Stimulated activated naive CD8-positive, alpha-beta T cell treated with anti-CD3 and anti-CD28 coated beads, Interleukin-15, amount 100 ng/mL, for 72 hours (primary cell): Measurements from ENCODE around the gene B3GAT3.
"Not testable (repeated sequence)": the region's sequence is repeated elsewhere in the genome, so short reads cannot be mapped to it uniquely, and the experiment has no call there.

Source experiments
- ATAC-seq: fragments of 150-1000 bp; cut with Tn5 transposase; 2 replicates; pipeline ENCODE4 v1.10.0; 2021; ENCODE audit warnings: mild to moderate bottlenecking, moderate library complexity
- DNase-seq, 2 donors: peaks; one replicate each; pipeline ENCODE4 v3.0.0; 2021 to 2022
- H3K27ac Mint-ChIP-seq, 2 donors: one replicate each; pipeline ENCODE4 v1.8.0; 2022; ENCODE audit warnings: mild to moderate bottlenecking in 2 of 2, mixed read lengths in 2 of 2, moderate library complexity in 2 of 2
- H3K27me3 Mint-ChIP-seq: one replicate; pipeline ENCODE4 v1.8.0; 2022; ENCODE audit warnings: mixed read lengths
- H3K4me1 Mint-ChIP-seq: one replicate; pipeline ENCODE4 v1.8.0; 2022; ENCODE audit warnings: mild to moderate bottlenecking, mixed read lengths
- H3K4me3 Mint-ChIP-seq, 2 donors: one replicate each; pipeline ENCODE4 v1.8.0; 2022; ENCODE audit warnings: mild to moderate bottlenecking in 2 of 2, mixed read lengths in 2 of 2, moderate library complexity in 1 of 2
- H3K9me3 Mint-ChIP-seq, 2 donors: one replicate each; pipeline ENCODE4 v1.8.0; 2022; ENCODE audit warnings: mixed read lengths in 2 of 2

Gene B3GAT3

GRCh38 chr11:62601372-62602140, 20.2 kb downstream of the B3GAT3 start, which contains the start of gene MTA2:
Gene MTA2 (minus strand): TSS chr11:62601865. CDS start chr11:62601450, 415 bp downstream.
- DNase-seq (peak; percentile 100), ATAC-seq (peak; percentile 87)
- H3K27me3 Mint-ChIP-seq, result no peaks in the 10 kb centered on the region
- peak within 1 kb of the TSS; percentile 85 to 98 for H3K4me3 Mint-ChIP-seq
- H3K9me3 Mint-ChIP-seq, result no peaks in the 10 kb centered on the region
- H3K4me1 Mint-ChIP-seq, result peaks cover 74% of the 10 kb centered on the region
- H3K27ac Mint-ChIP-seq, result peak within 1 kb of the TSS; percentile 72 to 99

- H3K27me3 Mint-ChIP-seq, result no peaks in the 10 kb centered on the region
- no peak for DNase-seq
- H3K9me3 Mint-ChIP-seq, result no peaks in the 10 kb centered on the region
- H3K4me1 Mint-ChIP-seq, result peaks cover 70% of the 10 kb centered on the region
- peak overlapping the region; percentile 72 to 99 for H3K27ac Mint-ChIP-seq
- no peak for ATAC-seq
- H3K4me3 Mint-ChIP-seq, result peak overlapping the region; percentile 85 to 98
These were observed 20.7 kb downstream of the B3GAT3 start for GRCh38 chr11:62601122-62601371.

GRCh38 chr11:62600367-62601121, 21.2 kb downstream of the B3GAT3 start:
- H3K9me3 Mint-ChIP-seq, result no peaks in the 10 kb centered on the region
- no peak for ATAC-seq
- peaks cover 65% of the 10 kb centered on the region for H3K4me1 Mint-ChIP-seq
- H3K4me3 Mint-ChIP-seq, result peak overlapping the region; percentile 85 to 98
- no peaks in the 10 kb centered on the region for H3K27me3 Mint-ChIP-seq
- peak overlapping the region; percentile 72 to 99 for H3K27ac Mint-ChIP-seq
- no peak for DNase-seq

GRCh38 chr11:62599901-62600300, 21.9 kb downstream of the B3GAT3 start:
- ATAC-seq (no peak), DNase-seq (peak in 1 of 2 donors; percentile 62)
- H3K27me3 Mint-ChIP-seq, result no peaks in the 10 kb centered on the region
- H3K9me3 Mint-ChIP-seq, result no peaks in the 10 kb centered on the region
- peak overlapping the region; percentile 72 to 99 for H3K27ac Mint-ChIP-seq
- H3K4me3 Mint-ChIP-seq, result peak overlapping the region; percentile 85 to 98
- peaks cover 63% of the 10 kb centered on the region for H3K4me1 Mint-ChIP-seq

GRCh38 chr11:62599069-62599696, 22.6 kb downstream of the B3GAT3 start:
- Mint-ChIP-seq H3K4me1 (peaks cover 66% of the 10 kb centered on the region), H3K4me3 (peak overlapping the region; percentile 85 to 98), H3K27ac (peak overlapping the region; percentile 74 to 99), H3K9me3 (no peaks in the 10 kb centered on the region), H3K27me3 (no peaks in the 10 kb centered on the region)
- peak; percentile 85 for ATAC-seq
- DNase-seq, result peak; percentile 95 to 98

- H3K4me1 Mint-ChIP-seq, result peaks cover 76% of the 10 kb centered on the region
- no peak for ATAC-seq
- no peak overlapping the region for H3K27ac Mint-ChIP-seq
- DNase-seq, result no peak
- H3K4me3 Mint-ChIP-seq, result no peak overlapping the region
- H3K27me3 Mint-ChIP-seq, result no peaks in the 10 kb centered on the region
- H3K9me3 Mint-ChIP-seq, result no peaks in the 10 kb centered on the region
These were observed 26.7 kb downstream of the B3GAT3 start for GRCh38 chr11:62595124-62595523.

GRCh38 chr11:62593434-62594044, 28.2 kb downstream of the B3GAT3 start:
- ATAC-seq (peak; percentile 43), DNase-seq (peak; percentile 71 to 78)
- H3K4me1 Mint-ChIP-seq, result peaks cover 76% of the 10 kb centered on the region
- H3K27ac Mint-ChIP-seq, result peak overlapping the region in 1 of 2 donors; percentile 97
- H3K27me3 Mint-ChIP-seq, result no peaks in the 10 kb centered on the region
- H3K9me3 Mint-ChIP-seq, result no peaks in the 10 kb centered on the region
- H3K4me3 Mint-ChIP-seq, result peak overlapping the region; percentile 68 to 81

GRCh38 chr11:62592989-62593421, 28.8 kb downstream of the B3GAT3 start:
- Mint-ChIP-seq H3K27me3 (no peaks in the 10 kb centered on the region), H3K4me3 (peak overlapping the region; percentile 21 to 93), H3K27ac (peak overlapping the region in 1 of 2 donors; percentile 83), H3K4me1 (peaks cover 72% of the 10 kb centered on the region), H3K9me3 (no peaks in the 10 kb centered on the region)
- DNase-seq (no peak), ATAC-seq (no peak)

GRCh38 chr11:62592146-62592815, 29.5 kb downstream of the B3GAT3 start:
- DNase-seq, result no peak
- Mint-ChIP-seq H3K27ac (peak overlapping the region; percentile 97 to 99), H3K27me3 (no peaks in the 10 kb centered on the region), H3K4me1 (peaks cover 66% of the 10 kb centered on the region), H3K4me3 (peak overlapping the region; percentile 93 to 96), H3K9me3 (no peaks in the 10 kb centered on the region)
- no peak for ATAC-seq

- Mint-ChIP-seq H3K27ac (peak within 1 kb of the TSS; percentile 97 to 99), H3K4me1 (peaks cover 65% of the 10 kb centered on the region), H3K27me3 (no peaks in the 10 kb centered on the region), H3K4me3 (peak within 1 kb of the TSS; percentile 93 to 96), H3K9me3 (no peaks in the 10 kb centered on the region)
- ATAC-seq (peak; percentile 93), DNase-seq (peak; percentile 96 to 98)
These were observed 30.2 kb downstream of the B3GAT3 start, which contains the start of gene TUT1 for GRCh38 chr11:62591448-62592145. Gene TUT1 (minus strand): TSS chr11:62591523. CDS start chr11:62591485, 38 bp downstream.

- no peak for ATAC-seq
- no peaks in the 10 kb centered on the region for H3K27me3 Mint-ChIP-seq
- no peaks in the 10 kb centered on the region for H3K9me3 Mint-ChIP-seq
- peaks cover 54% of the 10 kb centered on the region for H3K4me1 Mint-ChIP-seq
- no peak for DNase-seq
- H3K27ac Mint-ChIP-seq, result peak overlapping the region in 1 of 2 donors; percentile 12
- H3K4me3 Mint-ChIP-seq, result peak overlapping the region in 1 of 2 donors; percentile 46
These were observed 32.7 kb downstream of the B3GAT3 start for GRCh38 chr11:62588966-62589637.

GRCh38 chr11:62585356-62585755, 36.4 kb downstream of the B3GAT3 start:
- not testable (repeated sequence) for H3K27me3 Mint-ChIP-seq, H3K9me3 Mint-ChIP-seq, DNase-seq, H3K4me3 Mint-ChIP-seq, ATAC-seq
- peaks cover 23% of the 10 kb centered on the region for H3K4me1 Mint-ChIP-seq
- peak overlapping the region in 1 of 2 donors; percentile 74 for H3K27ac Mint-ChIP-seq

GRCh38 chr11:62581735-62582134, 40.1 kb downstream of the B3GAT3 start:
- not testable (repeated sequence) for H3K27me3 Mint-ChIP-seq, H3K27ac Mint-ChIP-seq, ATAC-seq, H3K4me1 Mint-ChIP-seq, H3K9me3 Mint-ChIP-seq, DNase-seq, H3K4me3 Mint-ChIP-seq
